ENCODE results near the gene CYSLTR2.

CYSLTR2 gene

DNA sequence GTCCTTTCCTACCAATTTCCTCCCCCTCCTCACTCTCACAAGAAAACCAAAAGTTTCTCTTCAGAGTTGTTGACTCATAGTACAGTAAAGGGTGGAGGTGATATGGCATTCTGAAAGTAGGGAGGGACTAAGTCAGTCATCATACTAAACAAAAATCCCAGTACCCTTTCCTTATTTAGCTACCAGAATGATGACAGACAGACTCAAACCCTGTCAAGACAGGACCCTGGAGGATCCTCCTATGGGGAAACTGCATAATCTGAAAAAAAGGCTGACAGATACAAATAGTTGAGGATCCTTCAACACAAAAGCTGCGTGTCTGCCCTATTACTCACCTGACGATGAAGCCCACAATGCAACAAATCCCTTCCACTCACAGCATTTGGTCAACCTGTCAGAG is 55.5 kb downstream of the CYSLTR2 start:
- H2AFZ ChIP-seq: no peak overlapping the region
- H3K4me3 ChIP-seq (ENCODE audit: low read depth, low read length): no peak overlapping the region
- H3K4me2 ChIP-seq (ENCODE audit: low read length): no peak overlapping the region
- H3K9ac ChIP-seq: no peak overlapping the region
- no peaks in the 10 kb centered on the region for H3K36me3 ChIP-seq (ENCODE audit: control insufficient read depth, insufficient read depth, low read length)
- no peaks in the 10 kb centered on the region for H3K27me3 ChIP-seq (ENCODE audit: control insufficient read depth, insufficient read depth, low read length)
- no peak overlapping the region for H3K27ac ChIP-seq
- H3K4me1 ChIP-seq: no peaks in the 10 kb centered on the region
- no peaks in the 10 kb centered on the region for H3K9me3 ChIP-seq (ENCODE audit: control insufficient read depth, low read length)
- TF ChIP-seq CTCF (IDR thresholded peaks at IDR 0.05): no peak
- no peaks in the 10 kb centered on the region for H3K79me2 ChIP-seq

GRCh38 chr13:48710160-48710559 is 56.4 kb downstream of the CYSLTR2 start:
- Histone ChIP-seq H3K4me3 (ENCODE audit: low read depth, low read length) (no peak overlapping the region), H3K27me3 (ENCODE audit: control insufficient read depth, insufficient read depth, low read length) (no peaks in the 10 kb centered on the region), H2AFZ (no peak overlapping the region), H3K27ac (no peak overlapping the region), H3K4me2 (ENCODE audit: low read length) (no peak overlapping the region), H3K79me2 (no peaks in the 10 kb centered on the region), H3K36me3 (ENCODE audit: control insufficient read depth, insufficient read depth, low read length) (no peaks in the 10 kb centered on the region), H3K9me3 (ENCODE audit: control insufficient read depth, low read length) (no peaks in the 10 kb centered on the region), H3K9ac (no peak overlapping the region), H3K4me1 (no peaks in the 10 kb centered on the region)
- TF ChIP-seq CTCF (IDR thresholded peaks at IDR 0.05): no peak

GRCh38 chr13:48712141-48712540 is 58.4 kb downstream of the CYSLTR2 start:
- Histone ChIP-seq H2AFZ (no peak overlapping the region), H3K79me2 (no peaks in the 10 kb centered on the region), H3K4me1 (no peaks in the 10 kb centered on the region), H3K9ac (no peak overlapping the region), H3K27me3 (ENCODE audit: control insufficient read depth, insufficient read depth, low read length) (no peaks in the 10 kb centered on the region), H3K27ac (no peak overlapping the region), H3K4me2 (ENCODE audit: low read length) (no peak overlapping the region), H3K9me3 (ENCODE audit: control insufficient read depth, low read length) (no peaks in the 10 kb centered on the region), H3K36me3 (ENCODE audit: control insufficient read depth, insufficient read depth, low read length) (no peaks in the 10 kb centered on the region), H3K4me3 (ENCODE audit: low read depth, low read length) (no peak overlapping the region)
- TF ChIP-seq CTCF (IDR thresholded peaks at IDR 0.05): no peak

- H3K27ac ChIP-seq: no peak overlapping the region
- H3K4me2 ChIP-seq (ENCODE audit: low read length): no peak overlapping the region
- no peak overlapping the region for H3K9ac ChIP-seq
- no peaks in the 10 kb centered on the region for H3K79me2 ChIP-seq
- TF ChIP-seq CTCF (IDR thresholded peaks at IDR 0.05): no peak
- no peaks in the 10 kb centered on the region for H3K4me1 ChIP-seq
- H3K36me3 ChIP-seq (ENCODE audit: control insufficient read depth, insufficient read depth, low read length): peaks cover 2% of the 10 kb centered on the region
- no peaks in the 10 kb centered on the region for H3K9me3 ChIP-seq (ENCODE audit: control insufficient read depth, low read length)
- H2AFZ ChIP-seq: no peak overlapping the region
- no peak overlapping the region for H3K4me3 ChIP-seq (ENCODE audit: low read depth, low read length)
- H3K27me3 ChIP-seq (ENCODE audit: control insufficient read depth, insufficient read depth, low read length): no peaks in the 10 kb centered on the region
Observed at GRCh38 chr13:48715977-48716376, 62.2 kb downstream of the CYSLTR2 start.

GRCh38 chr13:48720621-48721020 is 66.9 kb downstream of the CYSLTR2 start:
- Histone ChIP-seq H2AFZ (no peak overlapping the region), H3K27ac (no peak overlapping the region), H3K36me3 (ENCODE audit: control insufficient read depth, insufficient read depth, low read length) (peaks cover 2% of the 10 kb centered on the region), H3K4me1 (no peaks in the 10 kb centered on the region), H3K79me2 (no peaks in the 10 kb centered on the region), H3K4me2 (ENCODE audit: low read length) (no peak overlapping the region), H3K27me3 (ENCODE audit: control insufficient read depth, insufficient read depth, low read length) (no peaks in the 10 kb centered on the region), H3K4me3 (ENCODE audit: low read depth, low read length) (no peak overlapping the region), H3K9ac (no peak overlapping the region), H3K9me3 (ENCODE audit: control insufficient read depth, low read length) (no peaks in the 10 kb centered on the region)
- TF ChIP-seq CTCF (IDR thresholded peaks at IDR 0.05): no peak
